Ammon's horn (tissue), 1 donor: ENCODE measurements around the gene TENT4A.
A peak's percentile ranks its signal among the peaks of the same experiment; 100 is the strongest.
"Not testable (repeated sequence)": the region's sequence is repeated elsewhere in the genome, so short reads cannot be mapped to it uniquely, and the experiment has no call there.

ENCODE experiments used
- DNase-seq: peaks from one replicate; pipeline ENCODE4 v3.0.0-alpha.2; 2016; ENCODE audit warnings: low spot score

Gene TENT4A

DNA sequence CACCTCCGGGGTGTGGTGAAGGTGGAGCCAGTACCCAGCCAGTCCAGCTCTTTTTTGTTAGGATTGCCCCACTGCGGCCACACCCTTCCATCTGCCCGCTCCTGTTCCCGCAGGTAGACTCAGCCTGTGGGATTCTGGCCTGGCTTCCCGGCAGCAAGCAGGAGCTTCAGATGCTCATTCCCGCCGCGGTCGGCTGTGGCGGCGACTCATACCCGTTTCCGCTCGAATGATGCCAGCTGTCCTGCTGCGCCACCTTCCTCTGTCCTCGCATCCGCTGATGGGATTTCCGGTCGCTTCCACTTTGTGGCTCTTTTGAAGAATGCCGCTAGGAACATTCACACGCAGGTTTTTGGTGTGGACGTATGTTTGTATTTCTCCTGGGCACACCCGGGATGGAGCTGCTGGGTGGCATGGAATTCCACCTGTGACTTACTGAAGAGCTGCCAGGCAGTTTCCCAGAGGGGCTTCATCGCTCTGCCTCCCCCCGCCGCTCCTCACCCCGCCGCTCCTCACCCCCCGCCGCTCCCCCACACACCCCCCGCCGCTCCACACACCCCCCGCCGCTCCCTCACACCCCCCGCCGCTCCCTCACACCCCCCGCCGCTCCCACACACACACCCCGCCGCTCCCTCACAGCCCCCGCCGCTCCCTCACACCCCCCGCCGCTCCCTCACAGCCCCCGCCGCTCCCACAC is 60.3 kb downstream of the TENT4A start:
- DNase-seq = peak; percentile 25

GRCh38 chr5:6774207-6774606 is 61.0 kb downstream of the TENT4A start:
- not testable (repeated sequence) for DNase-seq

DNA sequence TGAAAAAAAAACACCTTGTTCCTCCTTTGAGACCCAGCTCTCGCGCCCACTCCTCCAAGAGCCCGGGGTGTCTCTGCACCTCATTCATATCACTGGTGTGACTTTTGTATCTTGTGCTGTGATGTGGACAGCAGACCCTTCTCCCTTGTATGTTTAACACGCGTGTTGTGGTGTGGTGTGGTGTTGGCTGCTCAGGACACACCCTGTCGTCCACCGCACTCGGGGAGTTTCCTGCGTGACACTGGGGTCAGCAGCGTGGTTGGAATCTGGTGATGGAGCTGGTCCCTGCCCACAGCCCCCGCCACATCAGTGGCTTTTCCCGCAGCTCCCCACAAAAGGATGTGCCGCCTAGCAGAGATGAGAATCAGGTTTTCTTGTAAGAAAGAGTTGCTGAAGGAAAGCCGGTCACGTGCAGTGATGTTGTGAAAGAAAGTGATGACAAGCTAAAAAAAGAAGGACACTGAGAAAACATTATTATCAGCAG is 61.5 kb downstream of the TENT4A start:
- no peak for DNase-seq

- no peak for DNase-seq
Measured at GRCh38 chr5:6775571-6775970, 62.3 kb downstream of the TENT4A start.

- no peak for DNase-seq
Measured at GRCh38 chr5:6780802-6781391, 67.7 kb downstream of the TENT4A start.

DNA sequence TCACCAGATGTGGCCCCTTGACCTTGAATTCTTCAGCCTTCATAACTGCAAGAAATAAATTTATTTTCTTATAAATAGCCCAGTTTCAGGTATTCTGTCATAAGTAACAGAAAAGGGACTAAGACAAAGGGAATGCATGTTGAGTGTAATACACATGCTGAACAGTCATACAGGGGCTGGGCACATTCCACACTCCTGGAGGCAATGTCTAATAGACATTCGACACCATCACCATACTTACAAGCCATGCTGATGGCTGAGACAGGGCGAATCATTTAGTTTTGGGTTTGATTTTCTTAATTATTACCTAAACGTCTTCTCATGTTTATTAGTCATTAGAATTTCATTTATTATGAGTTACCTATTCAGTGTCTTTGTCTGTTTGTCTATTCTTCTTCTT is 68.5 kb downstream of the TENT4A start:
- DNase-seq = no peak

DNA sequence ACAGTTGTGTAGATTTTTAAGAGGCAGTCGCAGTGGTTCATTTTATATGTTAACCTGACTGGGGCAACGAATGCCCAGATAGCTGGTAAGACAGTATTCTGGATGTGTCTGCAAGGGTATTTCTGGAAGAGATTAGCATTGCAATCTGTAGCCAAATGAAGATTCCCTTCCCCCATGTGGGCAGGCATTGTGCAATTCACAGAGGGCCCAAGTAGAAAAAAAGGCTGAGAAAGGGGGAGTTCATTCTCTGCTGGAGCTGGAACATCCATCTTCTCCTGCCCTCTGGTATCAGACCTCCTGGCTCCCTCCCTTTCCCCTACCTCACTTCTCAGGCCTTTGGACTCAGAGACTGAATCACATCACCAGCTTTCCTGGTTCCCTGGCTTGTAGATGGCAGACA is 70.6 kb downstream of the TENT4A start:
- no peak for DNase-seq

DNA sequence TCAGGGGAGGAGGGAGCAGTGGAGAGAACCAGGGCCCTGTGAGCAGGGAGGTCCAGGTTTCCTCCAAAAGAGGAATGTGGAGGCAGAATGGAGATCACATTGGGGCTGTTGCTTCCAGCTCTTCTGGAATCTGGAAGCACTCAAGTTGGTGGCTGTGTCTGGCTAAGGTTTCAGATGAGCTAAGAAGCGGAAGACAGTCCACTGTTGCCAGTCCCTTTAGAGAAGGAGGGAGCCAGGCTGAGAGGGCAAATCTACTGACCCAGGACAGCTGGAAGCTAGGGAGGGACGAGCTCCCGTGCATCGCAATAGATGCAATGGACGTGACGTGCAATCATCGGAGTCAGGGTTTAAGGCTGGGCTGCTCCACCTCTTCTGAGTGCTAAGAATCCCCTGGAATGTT is 71.2 kb downstream of the TENT4A start:
- DNase-seq = no peak

DNA sequence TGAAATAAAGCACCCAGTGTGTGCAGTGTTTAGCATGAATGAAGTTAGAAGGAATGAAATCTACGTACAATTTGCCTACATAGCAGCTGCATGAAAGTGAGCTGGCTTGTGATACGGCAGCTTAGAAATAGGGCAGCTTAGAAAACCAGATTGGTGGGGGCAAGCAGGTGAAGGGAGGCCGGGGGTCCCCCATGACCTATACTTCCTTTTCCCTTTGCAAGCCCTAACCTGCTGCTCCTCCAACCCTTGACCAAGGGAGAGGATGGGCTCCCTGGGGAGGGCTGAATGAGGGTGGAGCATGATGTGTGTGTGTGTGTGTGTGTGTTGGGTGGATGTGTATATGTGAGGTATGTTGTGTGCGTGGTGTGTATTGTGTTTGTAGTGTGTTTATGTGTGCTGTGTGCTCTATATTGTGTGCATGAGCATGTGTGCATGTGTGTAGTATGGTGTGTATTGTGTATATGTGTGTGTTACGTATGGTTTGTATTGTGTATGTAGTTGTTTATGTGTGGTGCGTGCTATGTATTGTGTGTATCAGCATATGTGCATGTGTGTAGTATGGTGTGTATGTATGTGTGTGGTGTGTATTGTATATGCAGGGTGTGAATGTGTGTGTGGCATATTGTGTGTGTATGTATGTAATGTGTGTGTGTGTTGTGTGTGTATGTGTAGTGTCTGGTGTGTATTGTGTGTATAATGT is 72.1 kb downstream of the TENT4A start:
- no peak for DNase-seq

- no peak for DNase-seq
Measured at GRCh38 chr5:6785861-6786180, 72.6 kb downstream of the TENT4A start.

- no peak for DNase-seq
Measured at GRCh38 chr5:6786786-6787495, 73.7 kb downstream of the TENT4A start.

DNA sequence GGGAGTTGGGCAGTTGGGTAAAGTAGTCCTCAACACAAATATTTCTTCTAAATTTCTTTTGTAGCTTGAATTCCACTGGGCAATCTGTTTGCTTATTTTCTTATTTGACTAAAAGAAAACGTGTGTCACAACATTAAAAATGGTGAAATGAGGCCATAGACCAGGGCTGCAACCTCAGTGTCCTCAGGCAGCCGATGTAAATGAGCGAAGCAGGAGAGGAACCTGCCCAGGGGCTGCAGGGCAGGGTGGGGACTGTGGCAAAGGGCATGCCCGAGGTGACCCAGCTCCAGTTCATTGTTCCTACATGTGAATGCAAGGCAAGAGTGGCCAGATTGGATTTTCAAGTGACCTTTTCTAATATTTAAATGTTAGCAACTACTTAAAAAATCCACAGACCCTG is 74.7 kb downstream of the TENT4A start:
- no peak for DNase-seq

DNA sequence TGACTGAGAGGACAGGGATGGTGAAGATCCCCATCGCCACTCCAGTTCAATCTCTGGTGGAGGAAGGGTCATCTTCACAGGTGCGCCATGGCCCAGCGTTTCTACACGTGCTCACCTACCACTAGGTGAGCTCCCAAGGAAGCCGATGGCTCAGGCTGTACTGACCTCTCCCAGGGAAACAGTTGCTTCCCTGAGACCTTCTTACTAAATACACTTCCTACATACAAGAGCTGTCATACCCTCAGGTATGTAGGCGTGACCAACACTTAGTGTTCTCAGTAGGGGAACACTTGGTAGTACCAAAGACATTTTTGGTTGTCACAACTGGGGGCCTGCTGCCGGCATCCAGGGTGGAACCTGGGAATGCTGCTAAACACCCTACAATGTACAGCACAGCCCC is 75.2 kb downstream of the TENT4A start:
- no peak for DNase-seq

DNA sequence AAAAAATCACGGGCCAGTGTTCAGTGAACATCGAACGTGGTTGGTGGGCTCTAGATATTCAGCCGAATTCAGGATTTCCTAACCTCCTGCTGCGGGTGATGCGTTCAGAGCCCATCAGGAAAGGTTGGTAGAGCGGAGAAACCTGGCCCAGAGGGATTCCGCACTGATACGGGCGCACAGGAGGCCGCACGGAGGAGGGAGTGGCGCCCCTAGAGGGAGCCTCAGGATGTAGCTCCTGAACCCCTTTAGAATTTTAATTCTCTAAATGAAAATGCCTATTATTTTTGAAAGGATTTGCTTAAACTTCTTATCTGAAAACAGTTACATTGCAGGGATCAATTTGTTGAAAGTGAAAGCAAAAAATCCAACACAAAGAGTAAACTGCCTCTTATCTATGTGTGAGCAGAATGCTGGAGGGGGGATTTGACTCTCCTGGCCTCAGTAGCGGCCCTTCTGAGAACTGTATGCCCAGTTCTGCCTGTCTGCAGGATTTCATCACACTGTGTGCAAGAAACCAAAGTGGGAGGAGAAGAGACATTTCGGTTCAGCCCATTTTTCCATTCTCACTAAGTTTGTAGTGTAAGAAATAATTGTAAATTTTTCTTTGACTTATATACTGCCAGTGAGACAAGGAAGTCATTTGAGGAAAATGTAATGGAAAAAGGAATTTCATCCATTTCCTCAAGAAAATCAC is 75.9 kb downstream of the TENT4A start:
- DNase-seq = no peak

- DNase-seq = no peak
Measured at GRCh38 chr5:6790346-6790865, 77.2 kb downstream of the TENT4A start.

GRCh38 chr5:6791031-6791430 is 77.8 kb downstream of the TENT4A start:
- DNase-seq = no peak

DNA sequence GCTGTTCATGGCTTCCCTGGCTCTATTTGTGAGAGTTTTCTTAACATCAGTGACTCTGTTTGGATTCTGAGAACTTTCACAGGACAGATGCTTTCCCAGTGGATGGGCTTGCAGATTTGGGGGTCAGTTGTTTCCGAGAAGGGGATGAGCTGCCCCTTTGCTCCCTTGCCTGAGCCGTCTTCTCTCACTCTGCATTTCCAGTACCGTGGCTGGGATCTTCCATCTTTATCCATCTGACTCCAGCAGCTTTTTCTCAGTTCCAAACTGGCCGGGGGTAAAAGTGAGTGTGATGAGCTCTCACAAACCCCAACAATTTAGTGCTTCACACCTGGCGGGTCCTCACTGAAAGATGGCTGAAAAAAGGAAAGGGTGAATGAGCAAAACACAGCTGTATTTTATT is 79.1 kb downstream of the TENT4A start:
- no peak for DNase-seq

GRCh38 chr5:6792911-6793471 is 79.8 kb downstream of the TENT4A start:
- no peak for DNase-seq

GRCh38 chr5:6801236-6801635 is 88.0 kb downstream of the TENT4A start:
- DNase-seq = no peak

GRCh38 chr5:6803981-6804550 is 90.8 kb downstream of the TENT4A start:
- DNase-seq = no peak

GRCh38 chr5:6804766-6805501 is 91.7 kb downstream of the TENT4A start:
- DNase-seq = no peak
